Measurements from ENCODE around the gene GPN2.

DNA sequence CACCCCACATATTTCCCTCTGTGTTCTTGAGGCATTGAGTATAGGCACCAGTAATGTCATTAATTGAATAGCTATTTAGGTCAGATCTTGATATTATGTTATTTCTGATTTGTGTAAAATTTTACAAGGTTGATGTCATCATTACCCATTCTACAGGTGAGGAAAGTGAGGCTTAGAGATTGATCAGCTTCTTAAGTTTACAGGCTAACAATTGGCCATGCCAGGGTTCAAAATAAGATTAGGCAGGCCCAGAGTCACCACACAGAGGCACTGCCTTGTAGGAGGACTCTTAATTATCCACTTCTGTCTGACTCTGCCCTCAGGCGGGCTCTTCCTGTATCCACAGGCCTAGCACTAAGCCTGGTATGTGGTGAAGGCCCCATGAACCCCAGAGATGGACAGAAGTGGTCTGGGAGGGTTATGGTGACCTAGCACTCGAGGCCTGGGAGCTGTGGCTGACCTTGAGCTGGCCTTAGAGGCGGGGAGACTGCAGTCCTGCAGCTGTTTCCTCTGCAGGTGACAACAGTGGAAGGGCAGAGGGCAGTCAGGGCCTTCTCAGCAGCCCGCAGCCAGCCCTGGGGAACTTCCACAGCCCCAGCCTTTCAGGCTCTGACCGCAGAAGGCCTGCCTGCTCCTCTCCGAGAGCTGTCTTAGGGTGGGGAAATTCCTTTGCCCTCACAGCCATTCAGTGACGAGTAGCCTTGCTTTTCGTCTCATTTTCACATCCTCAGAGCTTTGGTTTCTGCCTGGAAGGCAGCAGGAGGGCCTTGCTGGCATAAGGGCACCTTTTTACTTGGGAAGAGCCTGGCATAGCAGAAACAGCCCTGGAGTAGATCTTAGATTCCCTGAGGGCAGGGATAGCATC, 51.4 kb downstream of the GPN2 start:
- TF ChIP-seq, protein P1, sequence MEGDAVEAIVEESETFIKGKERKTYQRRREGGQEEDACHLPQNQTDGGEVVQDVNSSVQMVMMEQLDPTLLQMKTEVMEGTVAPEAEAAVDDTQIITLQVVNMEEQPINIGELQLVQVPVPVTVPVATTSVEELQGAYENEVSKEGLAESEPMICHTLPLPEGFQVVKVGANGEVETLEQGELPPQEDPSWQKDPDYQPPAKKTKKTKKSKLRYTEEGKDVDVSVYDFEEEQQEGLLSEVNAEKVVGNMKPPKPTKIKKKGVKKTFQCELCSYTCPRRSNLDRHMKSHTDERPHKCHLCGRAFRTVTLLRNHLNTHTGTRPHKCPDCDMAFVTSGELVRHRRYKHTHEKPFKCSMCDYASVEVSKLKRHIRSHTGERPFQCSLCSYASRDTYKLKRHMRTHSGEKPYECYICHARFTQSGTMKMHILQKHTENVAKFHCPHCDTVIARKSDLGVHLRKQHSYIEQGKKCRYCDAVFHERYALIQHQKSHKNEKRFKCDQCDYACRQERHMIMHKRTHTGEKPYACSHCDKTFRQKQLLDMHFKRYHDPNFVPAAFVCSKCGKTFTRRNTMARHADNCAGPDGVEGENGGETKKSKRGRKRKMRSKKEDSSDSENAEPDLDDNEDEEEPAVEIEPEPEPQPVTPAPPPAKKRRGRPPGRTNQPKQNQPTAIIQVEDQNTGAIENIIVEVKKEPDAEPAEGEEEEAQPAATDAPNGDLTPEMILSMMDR (conservative IDR thresholded peaks at IDR 0.05 in 1 of 2, IDR thresholded peaks at IDR 0.05 in 1 of 2; ENCODE audit: low read depth in 1 of 2, low read length in 2 of 2): no peak
- no peak for TF ChIP-seq EZH2 (IDR thresholded peaks at IDR 0.05; ENCODE audit: low read length, missing control alignments)

All from fibroblast of lung (primary cell).